Testis (tissue), 2 donors: ENCODE results near the gene CDCP1.

Experiments used
- POLR2A ChIP-seq: fragments of 450-650 bp; IDR thresholded peaks from one replicate; pipeline ENCODE4 v1.6.1; 2017; ENCODE audit warnings: antibody characterized with exemption, mild to moderate bottlenecking, moderate library complexity
- TF ChIP-seq, protein P1 (sequence below), 3 experiments: fragments of 450-650 bp in 2 of 3; fragments of 200-600 bp in 1 of 3; sonication (generic) in 1 of 3; IDR thresholded peaks; one replicate each; pipeline ENCODE4 v1.5.1; 2016 to 2019; ENCODE audit warnings: antibody characterized with exemption in 3 of 3, mild to moderate bottlenecking in 2 of 3, moderate library complexity in 1 of 3

DNA sequence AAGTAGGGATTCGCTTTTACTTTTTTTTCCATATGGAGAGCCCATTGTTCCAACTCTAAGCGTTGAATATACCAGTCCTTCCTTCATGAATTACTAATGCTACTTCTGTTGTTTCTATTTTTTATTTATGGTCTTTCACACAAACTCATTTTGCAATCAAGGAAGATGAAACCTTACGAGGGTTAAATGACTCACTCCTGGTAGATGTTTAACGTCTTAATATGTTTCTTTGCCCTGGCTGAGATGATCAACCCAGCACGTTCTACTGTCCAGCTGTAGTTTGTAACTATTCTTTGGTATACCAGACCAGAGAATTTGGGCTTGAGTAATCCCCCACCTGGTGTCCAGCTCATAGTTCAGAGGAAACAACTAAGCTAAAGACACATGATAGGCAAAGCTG, 23.1 kb downstream of the CDCP1 start:
- no peak for TF ChIP-seq POLR2A
- TF ChIP-seq, protein P1, sequence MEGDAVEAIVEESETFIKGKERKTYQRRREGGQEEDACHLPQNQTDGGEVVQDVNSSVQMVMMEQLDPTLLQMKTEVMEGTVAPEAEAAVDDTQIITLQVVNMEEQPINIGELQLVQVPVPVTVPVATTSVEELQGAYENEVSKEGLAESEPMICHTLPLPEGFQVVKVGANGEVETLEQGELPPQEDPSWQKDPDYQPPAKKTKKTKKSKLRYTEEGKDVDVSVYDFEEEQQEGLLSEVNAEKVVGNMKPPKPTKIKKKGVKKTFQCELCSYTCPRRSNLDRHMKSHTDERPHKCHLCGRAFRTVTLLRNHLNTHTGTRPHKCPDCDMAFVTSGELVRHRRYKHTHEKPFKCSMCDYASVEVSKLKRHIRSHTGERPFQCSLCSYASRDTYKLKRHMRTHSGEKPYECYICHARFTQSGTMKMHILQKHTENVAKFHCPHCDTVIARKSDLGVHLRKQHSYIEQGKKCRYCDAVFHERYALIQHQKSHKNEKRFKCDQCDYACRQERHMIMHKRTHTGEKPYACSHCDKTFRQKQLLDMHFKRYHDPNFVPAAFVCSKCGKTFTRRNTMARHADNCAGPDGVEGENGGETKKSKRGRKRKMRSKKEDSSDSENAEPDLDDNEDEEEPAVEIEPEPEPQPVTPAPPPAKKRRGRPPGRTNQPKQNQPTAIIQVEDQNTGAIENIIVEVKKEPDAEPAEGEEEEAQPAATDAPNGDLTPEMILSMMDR (IDR thresholded peaks at IDR 0.05) = no peak
